ENCODE results near the gene TANC1. TPM values are rescaled to one million over a fixed set of nuclear protein-coding genes. Genes with fewer than 3 reads are reported as not detected.

The TANC1 gene
- total RNA-seq, 1 donor: 34.7 TPM

DNA sequence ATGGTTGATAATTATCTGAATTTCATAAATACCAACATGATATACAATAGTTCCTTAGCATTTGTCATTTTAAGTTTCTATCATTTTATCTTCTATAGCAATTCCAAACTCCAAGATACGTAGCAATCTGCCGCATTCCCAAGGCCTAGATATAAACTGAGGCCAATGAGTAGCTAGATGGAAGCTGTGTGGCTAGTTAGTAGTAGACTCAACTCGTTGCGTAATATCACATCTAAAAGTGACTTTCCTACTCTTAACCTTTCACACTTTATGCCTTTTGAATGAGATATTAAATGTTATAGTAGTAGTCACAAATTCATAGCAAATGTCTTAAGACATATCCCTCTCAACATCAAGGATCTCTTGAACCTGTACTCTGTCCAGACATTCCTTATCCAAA lies 284.5 kb downstream of the TANC1 start:
- peaks cover 10% of the 10 kb centered on the region for H3K4me1 ChIP-seq (ENCODE audit: insufficient read depth, low read length)
- TF ChIP-seq, protein P1, sequence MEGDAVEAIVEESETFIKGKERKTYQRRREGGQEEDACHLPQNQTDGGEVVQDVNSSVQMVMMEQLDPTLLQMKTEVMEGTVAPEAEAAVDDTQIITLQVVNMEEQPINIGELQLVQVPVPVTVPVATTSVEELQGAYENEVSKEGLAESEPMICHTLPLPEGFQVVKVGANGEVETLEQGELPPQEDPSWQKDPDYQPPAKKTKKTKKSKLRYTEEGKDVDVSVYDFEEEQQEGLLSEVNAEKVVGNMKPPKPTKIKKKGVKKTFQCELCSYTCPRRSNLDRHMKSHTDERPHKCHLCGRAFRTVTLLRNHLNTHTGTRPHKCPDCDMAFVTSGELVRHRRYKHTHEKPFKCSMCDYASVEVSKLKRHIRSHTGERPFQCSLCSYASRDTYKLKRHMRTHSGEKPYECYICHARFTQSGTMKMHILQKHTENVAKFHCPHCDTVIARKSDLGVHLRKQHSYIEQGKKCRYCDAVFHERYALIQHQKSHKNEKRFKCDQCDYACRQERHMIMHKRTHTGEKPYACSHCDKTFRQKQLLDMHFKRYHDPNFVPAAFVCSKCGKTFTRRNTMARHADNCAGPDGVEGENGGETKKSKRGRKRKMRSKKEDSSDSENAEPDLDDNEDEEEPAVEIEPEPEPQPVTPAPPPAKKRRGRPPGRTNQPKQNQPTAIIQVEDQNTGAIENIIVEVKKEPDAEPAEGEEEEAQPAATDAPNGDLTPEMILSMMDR (IDR thresholded peaks at IDR 0.05; ENCODE audit: extremely low read depth, low read depth, low read length): no peak
- H3K79me2 ChIP-seq (ENCODE audit: insufficient read depth, low read length): no peaks in the 10 kb centered on the region
- DNase-seq (ENCODE audit: insufficient read length, low spot score, missing footprints): no peak
- no peaks in the 10 kb centered on the region for H3K36me3 ChIP-seq (ENCODE audit: insufficient read depth, low read length)
- H3K4me2 ChIP-seq (ENCODE audit: insufficient read depth, low read length): no peak overlapping the region
- H3K4me3 ChIP-seq (ENCODE audit: insufficient read depth, low read length): no peak overlapping the region
- no peak overlapping the region for H3K27ac ChIP-seq (ENCODE audit: low read depth, low read length)
- no peak overlapping the region for H2AFZ ChIP-seq (ENCODE audit: low read length)
- H3K9me3 ChIP-seq (ENCODE audit: low read depth, low read length): no peaks in the 10 kb centered on the region
- H3K27me3 ChIP-seq (ENCODE audit: insufficient read depth, low read length): no peaks in the 10 kb centered on the region
- no peaks in the 10 kb centered on the region for H4K20me1 ChIP-seq (ENCODE audit: insufficient read depth, low read length)

DNA sequence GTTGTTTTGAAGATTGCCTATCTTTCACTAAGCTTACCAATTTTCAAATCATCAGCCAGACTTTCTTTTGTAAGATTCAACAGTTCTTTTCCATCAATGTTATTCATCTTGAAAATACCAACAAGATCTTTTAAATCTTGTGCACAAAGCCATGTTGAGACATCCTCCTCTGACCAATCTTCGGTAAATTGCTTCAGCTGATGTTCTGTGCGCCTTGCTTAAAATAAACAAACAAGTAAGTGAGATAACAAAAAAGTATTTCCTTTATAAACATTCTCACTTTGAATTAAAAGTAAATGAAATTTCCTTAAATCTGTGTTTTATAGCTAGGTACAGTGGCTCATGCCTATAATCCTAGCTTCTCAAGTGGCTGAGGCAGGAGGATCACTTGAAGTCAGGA lies 287.7 kb downstream of the TANC1 start:
- H3K79me2 ChIP-seq (ENCODE audit: insufficient read depth, low read length): no peaks in the 10 kb centered on the region

GRCh38 chr2:159262226-159262625 lies 293.8 kb downstream of the TANC1 start:
- no peaks in the 10 kb centered on the region for H3K27me3 ChIP-seq (ENCODE audit: insufficient read depth, low read length)
- no peak overlapping the region for H3K4me3 ChIP-seq (ENCODE audit: insufficient read depth, low read length)
- H3K4me2 ChIP-seq (ENCODE audit: insufficient read depth, low read length): no peak overlapping the region
- no peak for DNase-seq (ENCODE audit: insufficient read length, low spot score, missing footprints)
- peaks cover 3% of the 10 kb centered on the region for H3K4me1 ChIP-seq (ENCODE audit: insufficient read depth, low read length)
- H3K27ac ChIP-seq (ENCODE audit: low read depth, low read length): no peak overlapping the region
- no peak overlapping the region for H2AFZ ChIP-seq (ENCODE audit: low read length)
- no peaks in the 10 kb centered on the region for H3K36me3 ChIP-seq (ENCODE audit: insufficient read depth, low read length)
- no peaks in the 10 kb centered on the region for H3K9me3 ChIP-seq (ENCODE audit: low read depth, low read length)
- H4K20me1 ChIP-seq (ENCODE audit: insufficient read depth, low read length): no peaks in the 10 kb centered on the region
- H3K79me2 ChIP-seq (ENCODE audit: insufficient read depth, low read length): peaks cover 3% of the 10 kb centered on the region
- TF ChIP-seq, protein P1 (IDR thresholded peaks at IDR 0.05; ENCODE audit: extremely low read depth, low read depth, low read length): no peak

More for the DNA sequence above, 287.7 kb downstream of the TANC1 start:
- Histone ChIP-seq H4K20me1 (ENCODE audit: insufficient read depth, low read length) (no peaks in the 10 kb centered on the region), H3K4me1 (ENCODE audit: insufficient read depth, low read length) (peaks cover 3% of the 10 kb centered on the region), H2AFZ (ENCODE audit: low read length) (no peak overlapping the region), H3K9me3 (ENCODE audit: low read depth, low read length) (no peaks in the 10 kb centered on the region), H3K4me3 (ENCODE audit: insufficient read depth, low read length) (no peak overlapping the region), H3K27ac (ENCODE audit: low read depth, low read length) (no peak overlapping the region), H3K27me3 (ENCODE audit: insufficient read depth, low read length) (no peaks in the 10 kb centered on the region), H3K4me2 (ENCODE audit: insufficient read depth, low read length) (no peak overlapping the region), H3K36me3 (ENCODE audit: insufficient read depth, low read length) (no peaks in the 10 kb centered on the region)
- TF ChIP-seq, protein P1 (IDR thresholded peaks at IDR 0.05; ENCODE audit: extremely low read depth, low read depth, low read length): no peak
- peak; percentile 48 for DNase-seq (ENCODE audit: insufficient read length, low spot score, missing footprints)

- H3K4me3 ChIP-seq (ENCODE audit: insufficient read depth, low read length): no peak overlapping the region
- no peaks in the 10 kb centered on the region for H3K27me3 ChIP-seq (ENCODE audit: insufficient read depth, low read length)
- peaks cover 4% of the 10 kb centered on the region for H3K4me1 ChIP-seq (ENCODE audit: insufficient read depth, low read length)
- TF ChIP-seq, protein P1 (IDR thresholded peaks at IDR 0.05; ENCODE audit: extremely low read depth, low read depth, low read length): no peak
- no peaks in the 10 kb centered on the region for H3K9me3 ChIP-seq (ENCODE audit: low read depth, low read length)
- no peak for DNase-seq (ENCODE audit: insufficient read length, low spot score, missing footprints)
- no peaks in the 10 kb centered on the region for H3K36me3 ChIP-seq (ENCODE audit: insufficient read depth, low read length)
- H3K4me2 ChIP-seq (ENCODE audit: insufficient read depth, low read length): no peak overlapping the region
- no peaks in the 10 kb centered on the region for H4K20me1 ChIP-seq (ENCODE audit: insufficient read depth, low read length)
- H3K27ac ChIP-seq (ENCODE audit: low read depth, low read length): no peak overlapping the region
- peaks cover 3% of the 10 kb centered on the region for H3K79me2 ChIP-seq (ENCODE audit: insufficient read depth, low read length)
- H2AFZ ChIP-seq (ENCODE audit: low read length): no peak overlapping the region
These were observed 294.5 kb downstream of the TANC1 start for GRCh38 chr2:159262904-159263303.

Data from osteoblast (primary cell).